HEK293 (cell line): Measurements from ENCODE around the gene CENPC.

Experiments
- CTCF ChIP-seq: fragments of 450-650 bp; formaldehyde crosslinking; IDR thresholded peaks from 2 replicates; pipeline ENCODE4 v1.5.1; 2016; ENCODE audit warnings: missing biosample characterization, missing genetic modification characterization
- ZNF274 ChIP-seq, 2 experiments: fragments of 200-500 bp in 1 of 2; fragments of 450-650 bp in 1 of 2; sonication (Bioruptor generic) in 1 of 2; formaldehyde crosslinking in 1 of 2; IDR thresholded peaks; 2 replicates each; pipeline versions ENCODE4 v1.5.1 to v1.6.1; 2014 to 2016; ENCODE audit warnings: borderline replicate concordance in 1 of 2, inconsistent platforms in 1 of 2, low read length in 1 of 2, missing biosample characterization in 1 of 2, missing genetic modification characterization in 1 of 2
- ZNF561 ChIP-seq: fragments of 450-650 bp; IDR thresholded peaks from 2 replicates; pipeline ENCODE4 v1.5.1; 2018; ENCODE audit warnings: missing biosample characterization, missing genetic modification characterization, borderline replicate concordance
- ZNF792 ChIP-seq: fragments of 450-650 bp; formaldehyde crosslinking; IDR thresholded peaks from 2 replicates; pipeline ENCODE4 v1.5.1; 2016; ENCODE audit warnings: missing biosample characterization, missing genetic modification characterization
- ZSCAN18 ChIP-seq: fragments of 450-650 bp; formaldehyde crosslinking; IDR thresholded peaks from 2 replicates; pipeline ENCODE4 v1.5.1; 2016; ENCODE audit warnings: missing biosample characterization, missing genetic modification characterization

DNA sequence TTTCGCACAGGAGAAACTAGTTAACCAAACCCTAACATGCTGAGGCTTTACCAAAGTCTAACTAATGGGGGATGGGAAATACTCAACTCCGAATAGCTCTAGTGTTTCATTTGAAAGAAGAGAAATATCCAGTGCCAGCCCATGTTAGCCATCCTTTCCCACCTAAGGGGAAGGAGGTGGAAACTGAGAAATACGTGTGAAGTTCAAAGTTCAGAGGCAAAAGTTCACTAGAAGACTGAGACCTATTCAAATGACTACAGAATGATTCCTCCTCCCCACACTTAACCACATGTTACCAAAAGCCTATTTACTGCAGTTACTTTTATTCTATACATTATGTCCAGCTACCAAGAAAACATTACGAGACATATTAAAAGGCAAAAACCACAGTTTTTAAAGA lies 106.3 kb downstream of the CENPC start:
- TF ChIP-seq CTCF (tag by site-specific recombination) (no peak), ZNF792 (tag by site-specific recombination) (no peak), ZSCAN18 (no peak), ZNF561 (tag by site-specific recombination) (no peak), ZNF274 (IDR thresholded peaks at IDR 0.05; ENCODE audit: low read length) (no peak), ZNF274 (tag by site-specific recombination; IDR thresholded peaks at IDR 0.05; ENCODE audit: borderline replicate concordance) (no peak)
